ENCODE results near the gene PDE9A.
A peak's percentile ranks its signal among the peaks of the same experiment; 100 is the strongest.
"Not testable (repeated sequence)": the region's sequence is repeated elsewhere in the genome, so short reads cannot be mapped to it uniquely, and the experiment has no call there.

Gene PDE9A

GRCh38 chr21:42781150-42781970, 127.9 kb downstream of the PDE9A start:
- DNase-seq: peak; percentile 66

GRCh38 chr21:42781971-42782722, 128.7 kb downstream of the PDE9A start:
- DNase-seq: no peak

- DNase-seq: no peak
These were observed 129.4 kb downstream of the PDE9A start for GRCh38 chr21:42782723-42783242.

- no peak for DNase-seq
These were observed 130.9 kb downstream of the PDE9A start for GRCh38 chr21:42784276-42784675.

GRCh38 chr21:42784896-42785451, 131.6 kb downstream of the PDE9A start:
- DNase-seq: no peak

GRCh38 chr21:42785666-42786427, 132.4 kb downstream of the PDE9A start:
- no peak for DNase-seq

GRCh38 chr21:42786884-42787283, 133.5 kb downstream of the PDE9A start:
- no peak for DNase-seq

GRCh38 chr21:42787613-42788012, 134.2 kb downstream of the PDE9A start:
- DNase-seq: no peak

GRCh38 chr21:42790520-42791065, 137.2 kb downstream of the PDE9A start:
- no peak for DNase-seq

- no peak for DNase-seq
These were observed 140.4 kb downstream of the PDE9A start for GRCh38 chr21:42793774-42794173.

- no peak for DNase-seq
These were observed 141.1 kb downstream of the PDE9A start for GRCh38 chr21:42794551-42794950.

- no peak for DNase-seq
These were observed 143.1 kb downstream of the PDE9A start for GRCh38 chr21:42796327-42797062.

- no peak for DNase-seq
These were observed 144.1 kb downstream of the PDE9A start for GRCh38 chr21:42797522-42797921.

- no peak for DNase-seq
These were observed 144.7 kb downstream of the PDE9A start for GRCh38 chr21:42798106-42798505.

GRCh38 chr21:42799516-42799915, 146.1 kb downstream of the PDE9A start:
- no peak for DNase-seq

- no peak for DNase-seq
These were observed 146.5 kb downstream of the PDE9A start for GRCh38 chr21:42799948-42800347.

GRCh38 chr21:42801616-42802015, 148.2 kb downstream of the PDE9A start:
- DNase-seq: not testable (repeated sequence)

GRCh38 chr21:42806509-42807140, 153.2 kb downstream of the PDE9A start:
- no peak for DNase-seq

GRCh38 chr21:42807293-42807895, 154.0 kb downstream of the PDE9A start:
- DNase-seq: not testable (repeated sequence)

GRCh38 chr21:42807938-42808613, 154.7 kb downstream of the PDE9A start:
- no peak for DNase-seq
